ENCODE results near the gene ATP13A2. TPM values are rescaled to one million over a fixed set of nuclear protein-coding genes. Genes with fewer than 3 reads are reported as not detected.

The ATP13A2 gene
- total and polyA plus RNA-seq, 2 donors from 2014 or later = 23.8 to 38.6 TPM

GRCh38 chr1:16970132-16970910, 41.4 kb downstream of the ATP13A2 start:
- Histone ChIP-seq H3K36me3 (ENCODE audit: control insufficient read depth in 2 of 3, insufficient read depth in 3 of 3, low read length in 3 of 3) (peaks cover 0 to 10% (median 3%) of the 10 kb centered on the region in 3 donors), H3K9me3 (ENCODE audit: control insufficient read depth in 2 of 3, insufficient read depth in 1 of 3, low read length in 3 of 3) (no peaks in the 10 kb centered on the region), H3K9ac (ENCODE audit: low read length in 3 of 3) (no peak overlapping the region), H3K27ac (ENCODE audit: low read depth in 2 of 2, low read length in 2 of 2) (no peak overlapping the region), H3K4me3 (ENCODE audit: low read length in 3 of 3) (no peak overlapping the region), H3K4me1 (ENCODE audit: control insufficient read depth in 2 of 3, insufficient read depth in 2 of 3, low read depth in 1 of 3, low read length in 3 of 3) (no peaks in the 10 kb centered on the region), H3K27me3 (ENCODE audit: control insufficient read depth, insufficient read depth, low read length) (no peaks in the 10 kb centered on the region)
- intact Hi-C loops (cut with DNase I) = loop anchor here (10.0 kb wide), 1 partner anchor 74 kb away; no protein-coding TSS in a partner anchor
- no peak for TF ChIP-seq CTCF (IDR thresholded peaks at IDR 0.05; ENCODE audit: borderline replicate concordance, extremely low read depth, insufficient read depth)
- FAIRE-seq (no peak), DNase-seq (no peak)

GRCh38 chr1:16969651-16970050, 42.1 kb downstream of the ATP13A2 start:
- H3K27ac ChIP-seq (ENCODE audit: low read depth in 2 of 2, low read length in 2 of 2) = no peak overlapping the region
- TF ChIP-seq CTCF (IDR thresholded peaks at IDR 0.05; ENCODE audit: borderline replicate concordance, extremely low read depth, insufficient read depth) = no peak
- H3K36me3 ChIP-seq (ENCODE audit: control insufficient read depth in 2 of 3, insufficient read depth in 3 of 3, low read length in 3 of 3) = peaks cover 0 to 10% (median 3%) of the 10 kb centered on the region in 3 donors
- H3K9me3 ChIP-seq (ENCODE audit: control insufficient read depth in 2 of 3, insufficient read depth in 1 of 3, low read length in 3 of 3) = no peaks in the 10 kb centered on the region
- no peaks in the 10 kb centered on the region for H3K4me1 ChIP-seq (ENCODE audit: control insufficient read depth in 2 of 3, insufficient read depth in 2 of 3, low read depth in 1 of 3, low read length in 3 of 3)
- intact Hi-C loops (cut with DNase I) = loop anchor here (10.0 kb wide), 1 partner anchor 75 kb away; no protein-coding TSS in a partner anchor
- H3K9ac ChIP-seq (ENCODE audit: low read length in 3 of 3) = no peak overlapping the region
- FAIRE-seq (no peak), DNase-seq (no peak)
- H3K4me3 ChIP-seq (ENCODE audit: low read length in 3 of 3) = no peak overlapping the region
- H3K27me3 ChIP-seq (ENCODE audit: control insufficient read depth, insufficient read depth, low read length) = no peaks in the 10 kb centered on the region

DNA sequence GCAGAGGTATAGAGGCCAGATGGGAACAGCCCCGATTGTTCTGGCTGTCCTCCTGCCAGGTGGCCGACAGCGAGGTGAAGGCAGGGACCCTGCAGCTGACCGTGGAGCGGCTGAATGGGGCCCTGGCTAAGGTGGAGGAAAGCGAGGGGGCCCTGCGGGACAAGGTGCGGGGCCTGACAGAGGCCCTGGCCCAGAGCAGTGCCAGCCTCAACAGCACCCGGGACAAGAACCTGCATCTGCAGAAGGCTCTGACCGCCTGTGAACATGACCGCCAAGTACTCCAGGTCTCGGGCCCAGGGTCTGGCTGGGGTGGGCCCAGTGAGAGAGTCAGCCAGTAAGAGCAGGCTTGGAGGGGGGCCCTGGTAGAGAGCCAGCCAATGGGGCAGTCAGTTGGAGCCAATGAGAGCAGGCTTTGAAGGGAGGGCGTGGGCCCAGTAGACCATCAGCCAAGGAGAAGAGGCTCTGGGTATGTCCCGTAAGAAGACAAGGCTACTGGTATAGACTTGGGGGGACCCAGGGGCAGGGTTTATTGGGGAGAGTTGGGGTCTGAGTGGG, 42.6 kb downstream of the ATP13A2 start:
- peaks cover 0 to 10% (median 3%) of the 10 kb centered on the region in 3 donors for H3K36me3 ChIP-seq (ENCODE audit: control insufficient read depth in 2 of 3, insufficient read depth in 3 of 3, low read length in 3 of 3)
- DNase-seq (no peak), FAIRE-seq (no peak)
- no peaks in the 10 kb centered on the region for H3K9me3 ChIP-seq (ENCODE audit: control insufficient read depth in 2 of 3, insufficient read depth in 1 of 3, low read length in 3 of 3)
- no peak overlapping the region for H3K4me3 ChIP-seq (ENCODE audit: low read length in 3 of 3)
- no peaks in the 10 kb centered on the region for H3K4me1 ChIP-seq (ENCODE audit: control insufficient read depth in 2 of 3, insufficient read depth in 2 of 3, low read depth in 1 of 3, low read length in 3 of 3)
- intact Hi-C loops (cut with DNase I) = no loop called here
- H3K27ac ChIP-seq (ENCODE audit: low read depth in 2 of 2, low read length in 2 of 2) = no peak overlapping the region
- H3K9ac ChIP-seq (ENCODE audit: low read length in 3 of 3) = no peak overlapping the region
- no peaks in the 10 kb centered on the region for H3K27me3 ChIP-seq (ENCODE audit: control insufficient read depth, insufficient read depth, low read length)
- no peak for TF ChIP-seq CTCF (IDR thresholded peaks at IDR 0.05; ENCODE audit: borderline replicate concordance, extremely low read depth, insufficient read depth)
